ENCODE results near the gene PIAS1. TPM values are rescaled to one million over a fixed set of nuclear protein-coding genes. Genes with fewer than 3 reads are reported as not detected.

Gene PIAS1
- total RNA-seq, 4 donors from 2014 or later, result 26.2 to 68.4 (median 53.1) TPM

- Histone ChIP-seq H3K36me3 (no peaks in the 10 kb centered on the region), H3K27ac (replicated peaks in 1 of 4) (no peak overlapping the region), H3K4me1 (no peaks in the 10 kb centered on the region), H3K27me3 (no peaks in the 10 kb centered on the region), H3K4me3 (no peak overlapping the region), H3K9me3 (no peaks in the 10 kb centered on the region)
- WGBS, result 97% methylated on average over 3 of the region's 3 CpGs
- no peak for DNase-seq (ENCODE audit: extremely low spot score)
- intact Hi-C loops (cut with DNase I), result no loop called here
- TF ChIP-seq POLR2A (IDR thresholded peaks at IDR 0.05; ENCODE audit: low read depth) (no peak), POLR2AphosphoS5 (IDR thresholded peaks at IDR 0.05) (no peak), EP300 (IDR thresholded peaks at IDR 0.05) (no peak)
- TF ChIP-seq, protein P1, sequence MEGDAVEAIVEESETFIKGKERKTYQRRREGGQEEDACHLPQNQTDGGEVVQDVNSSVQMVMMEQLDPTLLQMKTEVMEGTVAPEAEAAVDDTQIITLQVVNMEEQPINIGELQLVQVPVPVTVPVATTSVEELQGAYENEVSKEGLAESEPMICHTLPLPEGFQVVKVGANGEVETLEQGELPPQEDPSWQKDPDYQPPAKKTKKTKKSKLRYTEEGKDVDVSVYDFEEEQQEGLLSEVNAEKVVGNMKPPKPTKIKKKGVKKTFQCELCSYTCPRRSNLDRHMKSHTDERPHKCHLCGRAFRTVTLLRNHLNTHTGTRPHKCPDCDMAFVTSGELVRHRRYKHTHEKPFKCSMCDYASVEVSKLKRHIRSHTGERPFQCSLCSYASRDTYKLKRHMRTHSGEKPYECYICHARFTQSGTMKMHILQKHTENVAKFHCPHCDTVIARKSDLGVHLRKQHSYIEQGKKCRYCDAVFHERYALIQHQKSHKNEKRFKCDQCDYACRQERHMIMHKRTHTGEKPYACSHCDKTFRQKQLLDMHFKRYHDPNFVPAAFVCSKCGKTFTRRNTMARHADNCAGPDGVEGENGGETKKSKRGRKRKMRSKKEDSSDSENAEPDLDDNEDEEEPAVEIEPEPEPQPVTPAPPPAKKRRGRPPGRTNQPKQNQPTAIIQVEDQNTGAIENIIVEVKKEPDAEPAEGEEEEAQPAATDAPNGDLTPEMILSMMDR (IDR thresholded peaks at IDR 0.05), result no peak
Measured at GRCh38 chr15:68015244-68015643, 38.9 kb upstream of the PIAS1 start.

DNA sequence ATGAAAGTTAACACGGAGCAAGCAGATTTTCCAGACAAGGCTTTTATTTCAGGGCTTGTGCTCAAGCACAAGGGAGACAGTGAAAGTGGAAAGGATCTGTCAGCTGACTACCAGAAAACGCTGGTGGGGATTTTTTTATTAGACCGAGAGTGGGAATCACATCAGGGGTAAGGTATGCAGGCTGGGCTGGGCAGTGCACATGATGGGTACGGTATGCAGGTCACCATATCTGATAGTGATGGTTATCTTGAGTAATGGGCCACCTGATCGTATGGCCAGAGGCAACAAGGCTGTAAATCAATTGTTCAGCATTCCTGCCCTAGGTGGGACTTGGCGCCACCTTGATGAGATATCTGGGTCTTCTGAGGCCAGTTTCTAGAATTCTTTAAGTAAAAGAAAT is 36.9 kb upstream of the PIAS1 start:
- Histone ChIP-seq H3K4me1 (peaks cover 0 to 3% (median under 1%) of the 10 kb centered on the region in 4 donors), H3K27ac (replicated peaks in 1 of 4) (no peak overlapping the region), H3K9me3 (no peaks in the 10 kb centered on the region), H3K27me3 (no peaks in the 10 kb centered on the region), H3K36me3 (no peaks in the 10 kb centered on the region), H3K4me3 (no peak overlapping the region)
- intact Hi-C loops (cut with DNase I), result no loop called here
- DNase-seq (ENCODE audit: extremely low spot score), result no peak
- 87% methylated on average over 6 of the region's 6 CpGs for WGBS
- TF ChIP-seq POLR2AphosphoS5 (IDR thresholded peaks at IDR 0.05) (no peak), POLR2A (IDR thresholded peaks at IDR 0.05; ENCODE audit: low read depth) (no peak), EP300 (IDR thresholded peaks at IDR 0.05) (no peak)
- TF ChIP-seq, protein P1 (IDR thresholded peaks at IDR 0.05), result no peak

DNA sequence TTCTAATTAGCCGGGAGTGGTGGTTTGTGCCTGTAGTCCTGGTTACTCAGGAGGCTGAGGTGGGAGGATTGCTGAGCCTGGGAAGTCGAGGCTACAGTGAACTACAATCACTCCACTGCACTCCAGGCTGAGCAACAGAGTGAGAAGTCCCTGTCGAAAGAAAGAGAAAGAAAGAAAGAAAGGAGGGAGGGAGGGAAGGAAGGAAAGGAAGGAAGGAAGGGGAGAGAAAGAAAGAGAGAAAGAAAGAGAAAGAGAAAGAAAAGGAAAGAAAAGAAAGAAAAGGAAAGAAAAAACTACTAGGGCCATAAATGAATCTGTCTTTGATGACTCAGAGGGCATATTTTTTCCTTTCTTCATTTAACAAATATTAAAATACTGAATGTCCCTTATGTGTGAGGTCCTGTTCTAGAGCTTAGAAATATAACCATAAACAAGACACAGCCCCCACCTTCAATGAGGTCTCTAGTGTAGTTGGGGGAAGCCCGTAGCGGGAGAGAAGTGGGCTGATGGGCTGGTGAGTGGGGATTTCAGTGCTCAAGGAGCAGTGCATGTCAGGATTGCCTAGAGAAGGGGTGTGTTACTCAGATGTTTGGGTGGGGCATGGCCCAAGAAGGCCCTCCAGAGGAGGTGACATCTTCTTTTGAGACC is 35.2 kb upstream of the PIAS1 start:
- Histone ChIP-seq H3K4me1 (peaks cover 0 to 8% (median 2%) of the 10 kb centered on the region in 4 donors), H3K27ac (replicated peaks in 1 of 4) (no peak overlapping the region), H3K27me3 (no peaks in the 10 kb centered on the region), H3K9me3 (no peaks in the 10 kb centered on the region), H3K36me3 (no peaks in the 10 kb centered on the region), H3K4me3 (no peak overlapping the region)
- 91% methylated on average over 5 of the region's 5 CpGs for WGBS
- TF ChIP-seq POLR2A (IDR thresholded peaks at IDR 0.05; ENCODE audit: low read depth), result no peak
- TF ChIP-seq EP300 (IDR thresholded peaks at IDR 0.05), result no peak
- TF ChIP-seq, protein P1 (IDR thresholded peaks at IDR 0.05), result no peak
- no peak for TF ChIP-seq POLR2AphosphoS5 (IDR thresholded peaks at IDR 0.05)
- DNase-seq (ENCODE audit: extremely low spot score), result no peak
- intact Hi-C loops (cut with DNase I), result no loop called here

GRCh38 chr15:68019814-68020525 is 34.1 kb upstream of the PIAS1 start:
- intact Hi-C loops (cut with DNase I), result no loop called here
- no peak overlapping the region for H3K4me3 ChIP-seq
- no peaks in the 10 kb centered on the region for H3K27me3 ChIP-seq
- H3K27ac ChIP-seq (replicated peaks in 1 of 4), result no peak overlapping the region
- no peaks in the 10 kb centered on the region for H3K9me3 ChIP-seq
- H3K4me1 ChIP-seq, result peaks cover 0 to 8% (median 2%) of the 10 kb centered on the region in 4 donors
- WGBS, result 93% methylated on average over 8 of the region's 9 CpGs
- no peaks in the 10 kb centered on the region for H3K36me3 ChIP-seq
- DNase-seq (ENCODE audit: extremely low spot score), result no peak
- TF ChIP-seq POLR2A (IDR thresholded peaks at IDR 0.05; ENCODE audit: low read depth) (no peak), EP300 (IDR thresholded peaks at IDR 0.05) (no peak), POLR2AphosphoS5 (IDR thresholded peaks at IDR 0.05) (no peak)
- TF ChIP-seq, protein P1 (IDR thresholded peaks at IDR 0.05), result no peak
